ENCODE results near the gene TEAD4. TPM values are rescaled to one million over a fixed set of nuclear protein-coding genes. Genes with fewer than 3 reads are reported as not detected.

Gene TEAD4
- total RNA-seq, 1 donor from 2014 or later, result 19.7 TPM

GRCh38 chr12:3003357-3003992, 44.3 kb downstream of the TEAD4 start:
- peaks cover 2% of the 10 kb centered on the region for H3K36me3 Mint-ChIP-seq (ENCODE audit: insufficient read depth)
- no peaks in the 10 kb centered on the region for H3K27me3 Mint-ChIP-seq
- no peak overlapping the region for H3K4me3 Mint-ChIP-seq (ENCODE audit: low read depth)
- no peak for DNase-seq (ENCODE audit: low spot score, unreplicated experiment)
- TF ChIP-seq CTCF (IDR thresholded peaks at IDR 0.05; ENCODE audit: unreplicated experiment), result no peak
- H3K27ac Mint-ChIP-seq, result no peak overlapping the region
- H3K4me1 Mint-ChIP-seq (ENCODE audit: low read depth), result no peaks in the 10 kb centered on the region
- H3K9me3 Mint-ChIP-seq (ENCODE audit: low read depth), result no peaks in the 10 kb centered on the region

DNA sequence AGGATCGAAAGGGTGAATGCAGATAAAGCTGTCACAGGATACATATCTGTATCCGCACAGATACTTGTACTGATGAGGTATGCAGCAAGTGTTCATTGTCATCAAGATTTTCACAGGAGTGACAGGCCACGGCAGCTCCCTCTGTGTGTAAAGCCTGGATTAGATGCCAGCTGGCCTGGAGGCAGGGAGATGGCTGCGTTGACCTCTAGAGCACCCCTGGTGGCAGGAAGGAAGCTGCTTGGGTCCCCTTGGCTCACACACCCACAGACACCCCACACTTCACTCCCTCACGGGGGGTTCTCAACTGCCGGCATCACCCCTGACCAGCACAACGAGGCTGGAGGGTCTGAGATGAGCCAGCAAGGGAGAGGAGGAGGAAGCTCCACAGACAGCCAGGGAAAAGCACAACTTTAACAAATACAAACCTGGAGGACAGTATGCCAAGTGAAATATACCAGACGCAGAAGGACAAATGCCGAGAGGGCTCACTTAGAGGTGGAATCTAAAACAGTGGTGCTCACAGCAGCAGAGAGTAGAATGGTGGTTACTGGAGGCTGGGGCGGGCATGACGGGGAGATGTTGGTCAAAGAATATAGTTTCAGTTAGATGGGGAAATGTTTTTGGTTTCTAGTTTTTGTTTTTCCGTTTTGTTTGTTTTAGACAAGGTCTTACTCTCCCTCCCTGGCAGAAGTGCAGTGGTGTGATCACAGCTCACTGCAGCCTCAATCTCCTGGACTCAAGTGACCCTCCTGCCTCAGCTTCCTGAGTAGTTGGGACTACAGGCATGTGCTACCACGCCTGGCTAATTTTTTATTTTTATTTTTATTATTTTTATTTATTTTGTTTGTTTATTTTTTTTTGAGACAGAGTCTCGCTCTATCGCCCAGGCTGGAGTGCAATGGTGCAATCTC, 45.7 kb downstream of the TEAD4 start:
- Mint-ChIP-seq H3K9me3 (ENCODE audit: low read depth) (no peaks in the 10 kb centered on the region), H3K4me3 (ENCODE audit: low read depth) (no peak overlapping the region), H3K4me1 (ENCODE audit: low read depth) (no peaks in the 10 kb centered on the region), H3K36me3 (ENCODE audit: insufficient read depth) (peaks cover 2% of the 10 kb centered on the region), H3K27ac (no peak overlapping the region), H3K27me3 (no peaks in the 10 kb centered on the region)
- DNase-seq (ENCODE audit: low spot score, unreplicated experiment), result no peak
- peak; percentile 41 for TF ChIP-seq CTCF (IDR thresholded peaks at IDR 0.05; ENCODE audit: unreplicated experiment)

DNA sequence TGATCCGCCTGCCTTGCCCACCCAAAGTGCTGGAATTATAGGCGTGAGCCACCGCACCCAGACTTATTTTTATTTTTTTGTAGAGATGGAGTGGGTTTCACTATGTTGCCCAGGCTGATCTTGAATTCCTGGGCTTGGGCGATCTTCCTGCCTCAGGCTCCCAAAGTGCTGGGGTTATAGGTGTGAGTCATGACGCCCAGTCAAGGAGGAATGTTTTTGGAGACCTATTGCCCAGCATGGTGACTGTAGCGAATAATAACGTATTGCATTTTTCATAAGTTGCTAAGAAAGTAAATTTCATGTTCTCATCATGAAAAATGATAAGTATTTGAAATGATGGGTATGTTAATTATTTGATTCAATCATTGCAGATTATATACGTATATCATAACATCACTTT, 46.5 kb downstream of the TEAD4 start:
- no peaks in the 10 kb centered on the region for H3K4me1 Mint-ChIP-seq (ENCODE audit: low read depth)
- no peak for DNase-seq (ENCODE audit: low spot score, unreplicated experiment)
- H3K36me3 Mint-ChIP-seq (ENCODE audit: insufficient read depth), result peaks cover 2% of the 10 kb centered on the region
- no peaks in the 10 kb centered on the region for H3K9me3 Mint-ChIP-seq (ENCODE audit: low read depth)
- H3K27me3 Mint-ChIP-seq, result no peaks in the 10 kb centered on the region
- H3K4me3 Mint-ChIP-seq (ENCODE audit: low read depth), result no peak overlapping the region
- H3K27ac Mint-ChIP-seq, result no peak overlapping the region
- no peak for TF ChIP-seq CTCF (IDR thresholded peaks at IDR 0.05; ENCODE audit: unreplicated experiment)

DNA sequence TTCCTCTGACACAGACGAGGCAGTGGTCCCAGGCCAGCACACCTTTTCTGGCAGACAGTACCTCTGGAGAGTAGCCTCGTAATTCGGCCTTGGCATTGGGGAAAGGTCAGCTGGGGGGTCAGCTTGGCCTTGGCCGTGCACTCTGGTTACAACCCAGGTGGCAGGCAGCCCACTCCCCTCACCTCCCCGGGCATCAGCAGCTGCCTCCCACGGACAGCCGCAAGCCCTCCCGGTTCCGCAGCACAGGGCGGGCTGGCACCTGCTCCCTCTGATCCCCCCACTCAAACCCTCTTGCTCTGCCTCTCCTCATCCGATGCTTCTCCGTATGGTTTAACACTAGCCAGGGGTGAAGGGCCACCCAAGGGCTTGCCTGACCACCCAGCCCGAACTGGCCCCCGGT, 50.6 kb downstream of the TEAD4 start:
- Mint-ChIP-seq H3K36me3 (ENCODE audit: insufficient read depth) (no peaks in the 10 kb centered on the region), H3K27me3 (no peaks in the 10 kb centered on the region), H3K4me3 (ENCODE audit: low read depth) (no peak overlapping the region), H3K4me1 (ENCODE audit: low read depth) (no peaks in the 10 kb centered on the region), H3K27ac (no peak overlapping the region), H3K9me3 (ENCODE audit: low read depth) (no peaks in the 10 kb centered on the region)
- no peak for DNase-seq (ENCODE audit: low spot score, unreplicated experiment)
- no peak for TF ChIP-seq CTCF (IDR thresholded peaks at IDR 0.05; ENCODE audit: unreplicated experiment)

DNA sequence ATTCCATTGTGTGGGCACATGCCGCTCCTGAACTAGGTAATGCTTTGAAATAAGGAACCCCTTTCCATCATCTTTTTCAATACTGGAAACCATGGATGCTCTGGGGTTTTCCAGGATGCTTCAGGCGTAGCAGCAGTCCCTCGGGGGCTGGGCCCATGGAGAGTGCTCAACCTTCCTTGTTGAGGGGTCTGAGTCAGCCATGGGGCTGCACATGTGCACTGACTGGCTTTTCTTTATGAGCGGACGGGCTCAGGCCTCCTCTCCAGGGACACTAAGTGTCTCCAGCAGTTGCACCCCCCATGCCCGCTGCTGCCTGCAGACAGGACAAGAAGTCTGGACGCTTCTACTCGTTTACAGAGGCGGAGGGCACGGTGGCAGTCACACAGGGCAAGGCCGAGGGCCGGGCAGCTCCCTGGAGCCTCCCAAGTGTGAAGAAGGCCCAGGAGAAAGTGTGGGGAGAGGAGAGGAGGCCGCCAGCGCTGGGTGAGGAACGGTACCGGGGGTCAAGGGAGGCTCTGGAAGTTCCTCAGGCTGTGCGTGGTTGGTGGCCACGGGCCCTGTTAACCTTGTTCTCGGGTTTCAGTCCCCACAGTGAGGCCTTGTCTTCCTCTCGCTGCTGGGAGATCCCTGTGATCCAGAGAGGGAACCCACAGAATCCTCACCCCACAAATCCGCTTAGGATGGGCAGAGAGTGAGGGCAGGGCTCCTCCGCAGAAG, 51.2 kb downstream of the TEAD4 start:
- no peak overlapping the region for H3K27ac Mint-ChIP-seq
- no peaks in the 10 kb centered on the region for H3K9me3 Mint-ChIP-seq (ENCODE audit: low read depth)
- H3K4me1 Mint-ChIP-seq (ENCODE audit: low read depth), result no peaks in the 10 kb centered on the region
- no peak for DNase-seq (ENCODE audit: low spot score, unreplicated experiment)
- no peak for TF ChIP-seq CTCF (IDR thresholded peaks at IDR 0.05; ENCODE audit: unreplicated experiment)
- H3K27me3 Mint-ChIP-seq, result no peaks in the 10 kb centered on the region
- no peaks in the 10 kb centered on the region for H3K36me3 Mint-ChIP-seq (ENCODE audit: insufficient read depth)
- H3K4me3 Mint-ChIP-seq (ENCODE audit: low read depth), result no peak overlapping the region

All from progenitor cell of endocrine pancreas (in vitro differentiated cells).